H1 (cell line): ENCODE measurements around the gene LRRN1. TPM values are rescaled to one million over a fixed set of nuclear protein-coding genes. Genes with fewer than 3 reads are reported as not detected.

Source experiments
- CTCF ChIA-PET: fragments of 300-600 bp; sonication (Branson Sonifier 250); formaldehyde crosslinking; loops from one replicate; lab custom pipeline; 2021; ENCODE audit not compliant: partially characterized antibody; lab: Charles Lee
- POLR2A ChIA-PET: fragments of 300-600 bp; sonication (Branson Sonifier 250); formaldehyde crosslinking; loops from one replicate; lab custom pipeline; 2021; ENCODE audit warnings: inconsistent platforms; ENCODE audit not compliant: partially characterized antibody; lab: Charles Lee
- DNase-seq, 2 experiments: peaks; one replicate each; pipeline versions ENCODE4 v3.0.0 to v3.0.0-alpha.2; 2010 to 2022; ENCODE audit warnings: low spot score in 2 of 2, low read depth in 1 of 2, mixed read lengths in 1 of 2
- FAIRE-seq: peaks from 2 replicates; lab custom pipeline; 2011; peaks lifted over from hg19 to GRCh38; lab: Jason Lieb, UNC
- H2AFZ ChIP-seq: 2 replicates; pipeline ENCODE4 v1.8.1; 2012; ENCODE audit warnings: low read length, inconsistent platforms
- H2AK5ac ChIP-seq: 2 replicates; pipeline ENCODE4 v1.6.1; 2013; ENCODE audit warnings: low read depth, low read length
- H2BK120ac ChIP-seq: replicated peaks from 2 replicates; pipeline ENCODE3; 2013; ENCODE audit warnings: low read depth, low read length, inconsistent platforms
- H2BK12ac ChIP-seq: 2 replicates; pipeline ENCODE4 v1.6.1; 2013; ENCODE audit warnings: low read depth, low read length
- H2BK15ac ChIP-seq: 2 replicates; pipeline ENCODE4 v1.6.1; 2013; ENCODE audit warnings: low read length
- H2BK20ac ChIP-seq: 2 replicates; pipeline ENCODE4 v1.6.1; 2013; ENCODE audit warnings: low read length
- H2BK5ac ChIP-seq: 2 replicates; pipeline ENCODE4 v1.6.1; 2013; ENCODE audit warnings: low read depth, low read length
- H3K14ac ChIP-seq: 2 replicates; pipeline ENCODE4 v1.6.1; 2013; ENCODE audit warnings: inconsistent platforms; ENCODE audit not compliant: insufficient read length
- H3K18ac ChIP-seq: 2 replicates; pipeline ENCODE4 v1.6.1; 2013; ENCODE audit warnings: low read length; ENCODE audit errors: extremely low read depth
- H3K23ac ChIP-seq: 2 replicates; pipeline ENCODE4 v1.6.1; 2013; ENCODE audit warnings: inconsistent platforms; ENCODE audit not compliant: insufficient read length
- H3K23me2 ChIP-seq: 2 replicates; pipeline ENCODE4 v1.6.1; 2013; ENCODE audit warnings: low read depth, low read length
- H3K27ac ChIP-seq: 2 replicates; pipeline ENCODE4 v1.6.1; 2011; ENCODE audit warnings: low read depth, low read length, inconsistent platforms
- H3K27me3 ChIP-seq, 4 experiments: replicated peaks in 1 of 4; 1 replicate in 1 of 4; 2 replicates in 3 of 4; pipeline versions ENCODE4 v1.6.1 to v1.8.1; 2011 to 2013; ENCODE audit warnings: low read length in 3 of 4, mild to moderate bottlenecking in 3 of 4, inconsistent platforms in 2 of 4, mixed read lengths in 2 of 4, moderate library complexity in 1 of 4; ENCODE audit not compliant: control insufficient read depth in 3 of 4, insufficient read depth in 3 of 4; ENCODE audit errors: extremely low read depth in 1 of 4
- H3K36me3 ChIP-seq, 4 experiments: 2 replicates each; pipeline versions ENCODE4 v1.6.1 to v1.8.1; 2011 to 2013; ENCODE audit warnings: mild to moderate bottlenecking in 4 of 4, low read length in 3 of 4, moderate library complexity in 2 of 4, control low read depth in 1 of 4, inconsistent platforms in 1 of 4; ENCODE audit not compliant: insufficient read depth in 4 of 4, control insufficient read depth in 2 of 4
- H3K4ac ChIP-seq: replicated peaks from 2 replicates; pipeline ENCODE3; 2013; ENCODE audit warnings: low read length, low read depth, mixed read lengths, inconsistent platforms; ENCODE audit not compliant: insufficient read length
- H3K4me1 ChIP-seq, 4 experiments: replicated peaks in 1 of 4; 1 replicate in 1 of 4; 2 replicates in 3 of 4; pipeline versions ENCODE4 v1.6.1 to v1.8.1; 2011 to 2013; ENCODE audit warnings: low read length in 3 of 4, inconsistent platforms in 2 of 4, mixed read lengths in 1 of 4; ENCODE audit not compliant: insufficient read depth in 4 of 4, control insufficient read depth in 3 of 4
- H3K4me2 ChIP-seq, 2 experiments: 2 replicates each; pipeline versions ENCODE4 v1.6.1 to v1.8.1; 2011 to 2013; ENCODE audit warnings: low read depth in 2 of 2, low read length in 2 of 2, control low read depth in 1 of 2, inconsistent platforms in 1 of 2, mild to moderate bottlenecking in 1 of 2; ENCODE audit not compliant: insufficient read depth in 1 of 2
- H3K4me3 ChIP-seq, 4 experiments: fragments of 200-600, 300-600 bp in 1 of 4; sonication (generic), shearing (Covaris generic), sonication (Bioruptor Twin) in 1 of 4; 2 replicates each; pipeline versions ENCODE4 v1.5.1 to v1.8.1; 2011 to 2016; ENCODE audit warnings: low read length in 4 of 4, low read depth in 3 of 4, control low read depth in 2 of 4, inconsistent platforms in 2 of 4, mild to moderate bottlenecking in 2 of 4, mixed read lengths in 1 of 4, moderate library complexity in 1 of 4; ENCODE audit not compliant: insufficient read depth in 2 of 4; ENCODE audit errors: extremely low read depth in 1 of 4
- H3K56ac ChIP-seq: replicated peaks from 2 replicates; pipeline ENCODE3; 2013; ENCODE audit warnings: low read depth, mild to moderate bottlenecking, mixed read lengths, low read length, inconsistent platforms; ENCODE audit not compliant: insufficient read length
- H3K79me1 ChIP-seq: 2 replicates; pipeline ENCODE4 v1.6.1; 2013; ENCODE audit warnings: low read depth, low read length, control low read depth
- H3K79me2 ChIP-seq, 2 experiments: 2 replicates each; pipeline versions ENCODE4 v1.6.1 to v1.8.1; 2012 to 2013; ENCODE audit warnings: low read length in 2 of 2, mild to moderate bottlenecking in 2 of 2, inconsistent platforms in 1 of 2; ENCODE audit not compliant: insufficient read depth in 2 of 2, control insufficient read depth in 1 of 2
- H3K9ac ChIP-seq, 4 experiments: replicated peaks in 1 of 4; 1 replicate in 1 of 4; 2 replicates in 3 of 4; pipeline versions ENCODE4 v1.6.1 to v1.8.1; 2011 to 2013; ENCODE audit warnings: low read depth in 3 of 4, low read length in 3 of 4, control low read depth in 2 of 4, mild to moderate bottlenecking in 2 of 4, moderate library complexity in 2 of 4, inconsistent platforms in 1 of 4; ENCODE audit errors: extremely low read depth in 1 of 4
- H3K9me3 ChIP-seq, 2 experiments: 2 replicates each; pipeline versions ENCODE4 v1.6.1 to v1.8.1; 2012 to 2013; ENCODE audit warnings: mild to moderate bottlenecking in 2 of 2, moderate library complexity in 2 of 2, control low read depth in 1 of 2, inconsistent platforms in 1 of 2, low read depth in 1 of 2, low read length in 1 of 2, mixed read lengths in 1 of 2; ENCODE audit not compliant: insufficient read depth in 2 of 2
- H4K20me1 ChIP-seq, 2 experiments: replicated peaks in 1 of 2; 2 replicates each; pipeline versions ENCODE3 to v1.8.1; 2011 to 2013; ENCODE audit warnings: inconsistent platforms in 2 of 2, low read length in 2 of 2, mild to moderate bottlenecking in 1 of 2; ENCODE audit not compliant: insufficient read depth in 2 of 2, control insufficient read depth in 1 of 2
- H4K5ac ChIP-seq: 2 replicates; pipeline ENCODE4 v1.6.1; 2013; ENCODE audit warnings: low read length, low read depth, mixed read lengths, inconsistent platforms; ENCODE audit not compliant: insufficient read length
- H4K8ac ChIP-seq: 2 replicates; pipeline ENCODE4 v1.8.0; 2013; ENCODE audit warnings: mild to moderate bottlenecking, moderate library complexity, low read length, inconsistent platforms; ENCODE audit not compliant: insufficient read depth; ENCODE audit errors: extremely low read depth
- H4K91ac ChIP-seq: replicated peaks from 2 replicates; pipeline ENCODE3; 2013; ENCODE audit warnings: low read length, mixed read lengths, inconsistent platforms; ENCODE audit not compliant: insufficient read length
- CHD1 ChIP-seq: IDR thresholded peaks from 2 replicates; pipeline ENCODE4 v1.6.1; 2012; ENCODE audit warnings: low read depth, low read length, improper control_type of control experiment
- CTBP2 ChIP-seq: IDR thresholded peaks from 2 replicates; pipeline ENCODE4 v1.7.0; 2011; ENCODE audit warnings: borderline replicate concordance, mild to moderate bottlenecking, moderate library complexity, mixed read lengths, low read length; ENCODE audit not compliant: insufficient read depth, insufficient read length
- EZH2 ChIP-seq: fragments of 200-600 bp; sonication (generic); IDR thresholded peaks from 2 replicates; pipeline ENCODE4 v1.7.1; 2012; ENCODE audit warnings: low read depth, mild to moderate bottlenecking, moderate library complexity, low read length, inconsistent platforms; ENCODE audit not compliant: severe bottlenecking
- SIX5 ChIP-seq: IDR thresholded peaks from 2 replicates; pipeline ENCODE4 v1.6.1; 2011; ENCODE audit warnings: mild to moderate bottlenecking, low read depth, low read length
- TAF7 ChIP-seq: optimal IDR thresholded peaks from 2 replicates; pipeline ENCODE3; 2011; ENCODE audit warnings: low read depth, mild to moderate bottlenecking, inconsistent platforms, low read length, moderate library complexity, borderline replicate concordance
- WGBS, 2 experiments: shearing (Covaris generic) in 1 of 2; methylation state at CpG; one replicate each; pipeline versions ENCODE4 v1.1.6 to v1.1.7; 2013 to 2015; ENCODE audit warnings: low lambda C conversion rate in 2 of 2, mixed read lengths in 2 of 2, inconsistent platforms in 1 of 2, low coverage in 1 of 2, missing lambda C conversion rate in 1 of 2; ENCODE audit not compliant: insufficient replicate concordance in 2 of 2, insufficient coverage in 1 of 2, insufficient read length in 1 of 2; ENCODE audit errors: extremely low coverage in 1 of 2, missing lambda C conversion rate in 1 of 2; 5-methylcytosine and 5-hydroxymethylcytosine counted together
- polyA plus RNA-seq, 7 experiments: library from polyadenylated mRNA; depleted of rRNA in 3 of 7; stranded (reverse) in 5 of 7; unstranded in 2 of 7; fragments of >200 nt in 5 of 7; fragments of 200-250 nt in 2 of 7; gene quantifications; 1 replicate in 5 of 7; 2 replicates in 1 of 7; 4 replicates in 1 of 7; pipeline versions ENCODE4 v1.2.1 to v1.2.3, GENCODE V29; 2011 to 2013; ENCODE audit warnings: missing spikeins in 2 of 7, mixed read lengths in 2 of 7
- total RNA-seq: library from RNA; stranded (reverse); fragmentation: NEBNext Ultra II Directional; extraction: Animal tissue kit (Norgen Biotek cat#: 25700); gene quantifications from 2 replicates; pipeline ENCODE4 v1.2.1, GENCODE V29; 2021

Gene LRRN1
- total and polyA plus RNA-seq, 2 of the 8 experiments (the other 6 are each of a cell fraction or from before 2014, with no cell fraction given), result 159 to 199 TPM

GRCh38 chr3:3821777-3822176, 22.5 kb downstream of the LRRN1 start:
- H2AK5ac ChIP-seq, result no peak overlapping the region
- H3K27ac ChIP-seq, result no peak overlapping the region
- H3K27me3 ChIP-seq, result no peaks in the 10 kb centered on the region
- 84% methylated on average over 4 of the region's 4 CpGs; no CpG with 5 or more reads in 1 of the 2 experiments for WGBS, 2 experiments
- FAIRE-seq (no peak), DNase-seq (no peak)
- H3K36me3 ChIP-seq, result peaks cover 3 to 89% (median 45%) of the 10 kb centered on the region in 4 experiments; a peak in 7 of 8 replicates
- ChIA-PET POLR2A (interaction anchor here (1.0 to 6.6 kb wide), 2 partner anchors 11 to 21 kb away, joined by 3 to 48 read pairs; partner anchors contain the start of gene LRRN1), CTCF (interaction anchor here (0.8 kb wide), 1 partner anchor 218 kb away, joined by 3 read pairs; no protein-coding TSS in a partner anchor)
- H3K79me1 ChIP-seq, result peaks cover 2% of the 10 kb centered on the region; the same call in 1 of the 2 replicates
- H3K23me2 ChIP-seq, result peaks cover 1% of the 10 kb centered on the region; the same call in 1 of the 2 replicates
- no peak overlapping the region for H4K91ac ChIP-seq
- H4K8ac ChIP-seq, result no peak overlapping the region
- H3K18ac ChIP-seq, result no peak overlapping the region
- H3K9me3 ChIP-seq, result no peaks in the 10 kb centered on the region
- no peak overlapping the region for H3K56ac ChIP-seq
- peaks cover 9 to 25% of the 10 kb centered on the region in 2 experiments for H4K20me1 ChIP-seq
- no peak overlapping the region for H2BK12ac ChIP-seq
- no peak overlapping the region for H3K4ac ChIP-seq
- no peak overlapping the region for H2BK20ac ChIP-seq
- peaks cover 0 to 100% of the 10 kb centered on the region in 2 experiments; a peak in 3 of 4 replicates for H3K79me2 ChIP-seq
- no peak overlapping the region for H2BK120ac ChIP-seq
- no peak overlapping the region for H3K23ac ChIP-seq
- H3K4me2 ChIP-seq, result no peak overlapping the region
- H3K4me1 ChIP-seq, result no peaks in the 10 kb centered on the region; a peak in 1 of 7 replicates
- H3K14ac ChIP-seq, result no peak overlapping the region
- H2BK5ac ChIP-seq, result no peak overlapping the region
- H3K4me3 ChIP-seq, result no peak overlapping the region
- no peak overlapping the region for H2BK15ac ChIP-seq
- H2AFZ ChIP-seq, result no peak overlapping the region
- no peak overlapping the region for H4K5ac ChIP-seq
- H3K9ac ChIP-seq, result no peak overlapping the region
- TF ChIP-seq EZH2 (no peak), CTBP2 (no peak), TAF7 (no peak), SIX5 (no peak), CHD1 (no peak)
